ENCODE results near the gene SIGLEC15. TPM values are rescaled to one million over a fixed set of nuclear protein-coding genes. Genes with fewer than 3 reads are reported as not detected.

The SIGLEC15 gene
- polyA plus RNA-seq, 2 of the 4 experiments (the other 2 are of a cell fraction): not detected

- TF ChIP-seq USF2 (IDR thresholded peaks at IDR 0.05) (no peak), CHD2 (IDR thresholded peaks at IDR 0.05; ENCODE audit: low read length, partially characterized antibody) (no peak), KDM5A (IDR thresholded peaks at IDR 0.05) (no peak)
These were observed 55.5 kb downstream of the SIGLEC15 start (continued) for GRCh38 chr18:45880876-45881558.

- no peak for FAIRE-seq
- CTCF ChIA-PET: no interaction called here
- 93% methylated on average over 5 of the region's 5 CpGs for WGBS (ENCODE audit: missing lambda C conversion rate)
- no peak for TF ChIP-seq CTCF (IDR thresholded peaks at IDR 0.05)
- TF ChIP-seq RNF2 (IDR thresholded peaks at IDR 0.05; ENCODE audit: borderline replicate concordance, low read depth): no peak
- no peak for TF ChIP-seq GATA3 (IDR thresholded peaks at IDR 0.05; ENCODE audit: borderline replicate concordance)
- TF ChIP-seq ZFP36 (IDR thresholded peaks at IDR 0.05; ENCODE audit: borderline replicate concordance, partially characterized antibody): no peak
- TF ChIP-seq REST (IDR thresholded peaks at IDR 0.05): no peak
- no peak for TF ChIP-seq NR3C1 (IDR thresholded peaks at IDR 0.05)
- no peak for TF ChIP-seq HOXB5 (CRISPR knock-in tag; IDR thresholded peaks at IDR 0.05)
- no peak for TF ChIP-seq CBX2 (IDR thresholded peaks at IDR 0.05; ENCODE audit: borderline replicate concordance, low read depth)
- no peak for TF ChIP-seq BHLHE40 (IDR thresholded peaks at IDR 0.05; ENCODE audit: low read depth, low read length)
- TF ChIP-seq KDM1A (IDR thresholded peaks at IDR 0.05; ENCODE audit: low read depth): no peak
- TF ChIP-seq BCL3 (IDR thresholded peaks at IDR 0.05): no peak
- TF ChIP-seq CHD4 (IDR thresholded peaks at IDR 0.05; ENCODE audit: borderline replicate concordance): no peak
- TF ChIP-seq PHF8 (IDR thresholded peaks at IDR 0.05; ENCODE audit: borderline replicate concordance, low read depth): no peak
- TF ChIP-seq CEBPB (IDR thresholded peaks at IDR 0.05): no peak
- no peak for TF ChIP-seq TFCP2L1 (CRISPR knock-in tag; IDR thresholded peaks at IDR 0.05)
- TF ChIP-seq MAZ (IDR thresholded peaks at IDR 0.05; ENCODE audit: borderline replicate concordance, low read depth, low read length): no peak
- TF ChIP-seq JUNB (IDR thresholded peaks at IDR 0.05): no peak
- TF ChIP-seq MAX (IDR thresholded peaks at IDR 0.05): no peak
- TF ChIP-seq ATOH8 (CRISPR knock-in tag; IDR thresholded peaks at IDR 0.05; ENCODE audit: low read depth): no peak
- no peaks in the 10 kb centered on the region for H3K4me1 ChIP-seq
- no peak for DNase-seq (ENCODE audit: low read depth in 1 of 2, low spot score in 1 of 2)
- ATAC-seq: no peak
- H3K27ac ChIP-seq: no peak overlapping the region
- POLR2A ChIA-PET: no interaction called here
- H3K4me3 ChIP-seq: no peak overlapping the region
- H3K9me3 ChIP-seq: no peaks in the 10 kb centered on the region
- no peak overlapping the region for H3K4me2 ChIP-seq
These were observed 62.1 kb downstream of the SIGLEC15 start for GRCh38 chr18:45887585-45887984.
